NCI-H2107 treated with DMSO at 0.1 percent for 48 hours (cell line): ENCODE results near the gene MPC1.
A peak's percentile ranks its signal among the peaks of the same experiment; 100 is the strongest.
"Not testable (repeated sequence)": the region's sequence is repeated elsewhere in the genome, so short reads cannot be mapped to it uniquely, and the experiment has no call there.

Source experiments
- DNase-seq: peaks from one replicate; lab custom pipeline; 2025; ENCODE audit not compliant: unreplicated experiment; lab: John Stamatoyannopoulos, UW

MPC1 gene

DNA sequence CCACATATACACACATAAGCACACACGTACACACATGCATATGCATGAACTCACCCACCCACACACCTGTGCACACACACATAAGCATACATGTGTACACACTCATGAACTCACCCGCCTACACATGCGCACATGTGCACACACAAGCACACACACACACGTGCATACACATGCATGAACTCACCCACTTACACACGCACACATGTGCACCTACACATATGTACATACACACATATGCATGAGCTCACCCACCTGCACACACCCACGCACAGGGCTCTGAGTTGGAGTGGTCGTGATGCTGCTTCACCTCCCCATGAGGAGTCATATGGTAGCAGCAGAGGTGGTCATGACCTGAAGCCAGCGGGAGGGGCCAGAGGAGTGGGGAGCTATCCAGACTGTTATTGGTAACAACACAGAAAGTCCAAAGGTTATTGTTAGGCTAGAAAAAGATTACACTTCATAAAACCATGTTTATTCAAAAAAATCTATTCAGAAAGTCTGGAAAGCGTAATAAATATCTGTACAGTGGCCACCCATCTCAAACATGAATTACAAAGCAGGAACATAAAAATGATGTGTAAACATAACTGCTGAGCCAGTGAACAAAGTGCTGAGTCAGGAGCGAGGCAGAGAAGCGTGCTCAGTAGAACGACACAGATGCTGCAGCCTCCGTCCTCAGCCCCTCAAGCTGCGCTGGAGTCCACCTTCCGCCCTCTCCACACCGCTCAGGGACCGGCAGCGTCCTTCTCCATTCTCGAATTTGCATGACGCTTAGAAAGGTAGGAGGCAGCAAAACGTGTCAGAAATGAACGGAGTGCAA lies 26.4 kb upstream of the MPC1 start:
- no peak for DNase-seq

DNA sequence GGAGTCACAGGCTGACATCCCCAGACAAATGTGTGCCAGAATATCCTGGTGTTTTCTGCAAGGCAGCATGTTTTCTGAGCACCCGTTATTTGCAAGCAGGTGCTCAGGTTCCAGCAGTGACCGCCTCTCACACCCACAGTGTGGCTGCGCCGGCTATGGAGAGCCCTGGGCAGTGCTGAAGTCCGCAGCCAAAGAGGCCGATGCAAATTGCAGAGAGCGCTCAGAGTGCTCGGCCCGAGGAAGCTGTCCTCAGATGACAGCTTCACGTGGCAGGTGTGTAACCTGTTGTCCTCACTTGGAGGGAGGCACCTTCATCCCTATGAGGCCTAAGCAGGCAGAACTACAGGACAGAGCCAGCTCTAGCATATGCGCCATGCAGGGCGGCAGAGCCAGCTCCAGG lies 23.5 kb upstream of the MPC1 start:
- DNase-seq, result no peak

- no peak for DNase-seq
These were observed 22.6 kb upstream of the MPC1 start for GRCh38 chr6:166405386-166405785.

DNA sequence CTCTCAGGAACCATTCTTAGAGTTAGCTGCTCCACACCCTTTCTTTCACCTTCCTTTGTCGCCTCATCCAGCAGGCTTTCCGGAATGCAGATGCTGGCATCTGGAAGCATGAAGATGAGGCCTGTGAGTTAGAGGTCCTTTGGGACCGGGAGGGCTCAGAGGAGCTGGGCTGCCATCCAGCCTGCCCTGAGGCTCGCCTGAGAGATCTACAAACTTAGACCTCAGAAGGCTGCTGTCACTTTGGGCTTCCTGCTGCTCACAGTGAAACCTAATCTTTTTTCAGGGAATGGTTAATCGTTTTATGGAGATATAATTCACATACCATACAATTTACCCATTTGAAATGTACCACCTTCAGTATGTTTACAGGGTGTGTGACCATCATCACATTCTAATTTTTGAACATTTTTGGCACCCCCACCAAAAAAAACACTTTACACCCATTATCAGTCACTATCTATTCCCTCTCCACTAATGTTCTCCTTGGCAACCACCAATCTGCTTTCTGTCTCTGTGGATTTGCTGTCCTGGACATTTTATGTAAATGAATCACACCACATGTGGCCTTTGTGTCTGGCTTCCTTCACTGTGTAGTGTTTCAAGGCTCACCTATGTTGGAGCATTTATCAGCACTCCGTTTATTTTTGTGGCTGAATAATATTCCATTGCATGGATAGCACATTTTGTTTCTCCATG lies 20.0 kb upstream of the MPC1 start:
- DNase-seq, result no peak

GRCh38 chr6:166400649-166401250 lies 18.0 kb upstream of the MPC1 start:
- DNase-seq, result peak; percentile 19

GRCh38 chr6:166400181-166400580 lies 17.4 kb upstream of the MPC1 start:
- DNase-seq, result no peak

GRCh38 chr6:166398348-166398747 lies 15.6 kb upstream of the MPC1 start:
- DNase-seq, result no peak

DNA sequence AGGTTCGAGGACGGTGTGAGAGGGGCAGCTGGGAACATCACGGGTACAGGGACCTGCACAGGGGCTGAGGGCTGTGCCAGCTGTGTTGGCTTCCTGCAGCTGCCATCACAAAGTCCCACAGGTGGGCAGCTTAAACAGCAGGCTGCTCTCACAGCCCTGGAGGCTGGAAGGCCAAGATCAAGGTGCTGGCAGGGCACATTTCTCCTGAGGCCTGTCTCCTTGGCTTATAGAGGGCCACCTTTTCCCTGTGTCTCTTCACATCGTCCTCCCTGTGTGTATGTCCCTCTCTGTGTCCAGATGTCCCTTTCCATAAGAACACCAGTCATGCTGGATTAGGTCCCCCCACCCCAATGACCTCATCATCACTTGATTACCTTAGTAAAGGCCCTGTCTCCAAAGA lies 15.1 kb upstream of the MPC1 start:
- DNase-seq, result no peak

DNA sequence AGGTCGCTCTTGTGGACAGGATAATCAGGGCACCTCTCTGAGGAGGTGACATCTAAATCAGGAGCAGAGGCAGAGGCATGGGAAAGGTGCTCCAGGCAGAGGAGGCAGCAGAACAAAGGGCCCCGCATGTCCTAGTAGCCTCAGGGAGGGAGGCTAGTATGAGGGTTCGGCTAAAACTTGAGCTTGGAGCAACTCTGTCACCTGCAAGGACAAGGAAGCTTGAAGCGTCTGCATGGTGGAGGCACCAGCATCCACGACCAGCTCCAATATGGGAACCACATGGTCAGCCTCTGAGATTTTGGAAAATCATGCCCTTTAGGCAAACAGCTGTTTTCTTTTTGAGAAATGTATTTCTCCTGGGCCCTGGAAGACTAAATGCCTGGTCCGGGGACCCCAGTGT lies 13.0 kb upstream of the MPC1 start:
- no peak for DNase-seq

DNA sequence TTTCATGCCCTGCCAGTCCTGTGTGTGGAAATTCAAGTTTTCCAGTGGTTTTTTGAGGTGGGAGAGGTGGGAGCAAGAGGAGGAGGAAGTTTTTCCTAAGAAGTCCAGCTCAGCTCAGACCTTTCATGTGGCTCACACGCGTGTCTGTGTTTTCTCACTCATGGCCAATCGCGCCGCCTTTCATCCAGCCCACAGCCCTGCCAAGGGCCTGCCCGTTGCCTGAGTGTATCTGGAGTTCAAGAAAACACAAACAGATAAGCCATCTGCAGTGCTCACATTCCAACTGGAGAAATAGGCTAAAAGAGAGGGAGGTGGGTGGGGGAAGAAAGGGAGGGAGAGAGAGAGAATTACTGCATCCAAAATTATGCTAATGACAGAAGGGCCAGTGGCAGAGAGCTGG lies 12.6 kb upstream of the MPC1 start:
- DNase-seq, result no peak

GRCh38 chr6:166394036-166394892 lies 11.5 kb upstream of the MPC1 start:
- no peak for DNase-seq

DNA sequence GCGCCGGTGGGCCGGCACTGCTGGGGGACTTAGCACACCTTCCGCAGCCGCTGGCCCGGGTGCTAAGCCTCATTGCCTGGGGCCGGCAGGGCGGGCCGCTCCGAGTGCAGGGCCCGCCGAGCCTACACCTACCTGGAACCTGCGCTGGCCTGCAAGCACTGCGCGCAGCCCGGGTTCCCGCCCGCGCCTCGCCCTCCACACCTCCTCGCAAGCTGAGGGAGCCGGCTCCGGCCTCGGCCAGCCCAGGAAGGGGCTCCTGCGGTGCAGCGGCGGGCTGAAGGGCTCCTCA lies 10.7 kb upstream of the MPC1 start:
- no peak for DNase-seq

DNA sequence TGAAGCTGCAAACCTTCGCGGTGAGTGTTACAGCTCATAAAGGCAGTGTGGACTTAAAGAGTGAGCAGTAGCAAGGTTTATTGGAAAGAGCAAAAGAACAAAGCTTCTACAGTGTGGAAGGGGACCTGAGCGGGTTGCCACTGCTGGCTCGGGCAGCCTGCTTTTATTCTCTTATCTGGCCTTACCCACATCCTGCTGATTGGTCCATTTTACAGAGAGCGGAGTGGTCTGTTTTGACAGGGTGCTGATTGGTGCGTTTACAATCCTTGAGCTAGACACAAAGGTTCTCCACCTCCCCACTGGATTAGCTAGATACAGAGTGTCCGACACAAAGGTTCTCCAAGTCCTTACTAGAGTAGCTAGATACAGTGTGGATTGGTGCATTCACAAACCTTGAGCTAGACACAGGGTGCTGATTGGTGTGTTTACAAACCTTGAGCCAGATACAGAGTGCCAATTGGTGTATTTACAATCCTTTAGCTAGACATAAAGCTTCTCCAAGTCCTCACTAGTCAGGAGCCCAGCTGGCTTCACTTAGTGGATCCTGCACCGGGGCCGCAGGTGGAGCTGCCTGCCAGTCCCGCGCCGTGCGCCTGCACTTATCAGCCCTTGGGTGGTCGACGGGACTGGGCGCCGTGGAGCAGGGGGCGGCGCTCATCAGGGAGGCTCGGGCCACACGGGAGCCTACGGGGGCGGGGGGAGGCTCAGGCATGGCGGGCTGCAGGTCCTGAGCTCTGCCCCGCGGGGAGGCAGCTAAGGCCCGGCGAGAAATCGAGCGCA lies 10.2 kb upstream of the MPC1 start:
- not testable (repeated sequence) for DNase-seq

DNA sequence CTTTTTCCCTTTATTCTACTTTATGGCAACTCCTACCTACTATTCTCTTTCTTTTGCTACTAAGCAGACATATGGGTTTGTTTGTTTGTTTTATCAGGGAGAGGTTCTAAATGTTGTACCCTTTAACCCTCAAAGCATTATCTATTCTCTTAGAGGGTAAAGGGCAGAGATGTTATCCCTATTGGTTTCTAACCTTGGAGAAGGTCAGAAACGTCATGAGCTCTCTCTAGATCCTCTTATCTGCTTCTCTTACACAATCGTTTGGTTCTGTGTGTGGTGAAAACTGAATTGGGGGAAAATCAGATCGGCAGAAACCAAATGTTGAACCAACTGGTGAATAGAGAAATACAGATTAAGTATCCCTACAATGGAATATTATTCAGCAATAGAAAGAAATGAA lies 6.4 kb upstream of the MPC1 start:
- no peak for DNase-seq

- DNase-seq, result no peak
These were observed 5.7 kb upstream of the MPC1 start for GRCh38 chr6:166388290-166389004.

GRCh38 chr6:166387642-166388289 lies 5.0 kb upstream of the MPC1 start:
- DNase-seq, result peak; percentile 22

DNA sequence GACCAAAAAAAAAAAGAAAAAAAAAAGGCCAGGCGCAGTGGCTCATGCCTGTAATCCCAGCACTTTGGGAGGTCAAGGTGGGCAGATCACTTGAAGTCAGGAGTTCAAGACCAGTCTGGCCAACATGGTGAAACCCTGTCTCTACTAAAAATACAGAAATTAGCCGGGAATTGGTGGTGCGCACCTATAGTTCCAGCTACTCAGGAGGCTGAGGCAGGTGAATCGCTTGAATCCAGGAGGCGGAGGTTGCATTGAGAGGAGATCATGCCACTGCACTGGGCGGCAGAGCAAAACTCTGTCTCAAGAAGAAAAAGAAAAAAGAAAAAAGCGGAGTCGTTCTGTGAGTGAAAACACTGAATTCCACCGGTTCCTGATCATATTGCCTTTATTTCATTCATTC lies 4.4 kb upstream of the MPC1 start:
- not testable (repeated sequence) for DNase-seq

- no peak for DNase-seq
These were observed 3.4 kb upstream of the MPC1 start for GRCh38 chr6:166386111-166386510.

DNA sequence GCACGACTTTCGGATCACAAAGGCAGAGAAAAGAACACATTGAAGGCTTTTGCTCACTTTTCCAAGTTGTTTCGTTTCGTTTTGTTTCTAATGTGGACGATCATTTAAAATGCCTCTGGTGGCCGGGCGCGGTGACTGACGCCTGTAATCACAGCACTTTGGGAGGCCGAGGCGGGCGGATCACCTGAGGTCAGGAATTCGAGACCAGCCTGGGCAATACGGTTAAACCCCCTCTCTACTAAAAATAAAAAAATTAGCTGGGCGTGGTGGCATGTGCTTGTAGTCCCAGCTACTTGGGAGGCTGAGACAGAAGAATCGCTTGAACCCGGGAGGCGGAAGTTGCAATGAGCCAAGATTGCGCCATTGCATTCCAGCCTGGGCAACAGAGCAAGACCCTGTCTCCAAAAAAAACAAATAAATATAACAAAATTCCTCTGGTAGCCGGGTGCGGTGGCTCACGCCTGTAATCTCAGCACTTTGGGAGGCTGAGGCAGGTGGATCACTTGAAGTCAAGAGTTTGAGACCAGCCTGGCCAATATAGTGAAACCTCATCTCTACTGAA lies 1.1 kb upstream of the MPC1 start:
- DNase-seq, result not testable (repeated sequence)
